UCSD-AML1 (cell line): Measurements from ENCODE around the gene UBE2B.

Source experiments
- DNase-seq: peaks from one replicate; lab custom pipeline; 2025; ENCODE audit not compliant: unreplicated experiment; lab: John Stamatoyannopoulos, UW

Gene UBE2B

GRCh38 chr5:134437340-134437846 lies 66.0 kb downstream of the UBE2B start:
- no peak for DNase-seq

DNA sequence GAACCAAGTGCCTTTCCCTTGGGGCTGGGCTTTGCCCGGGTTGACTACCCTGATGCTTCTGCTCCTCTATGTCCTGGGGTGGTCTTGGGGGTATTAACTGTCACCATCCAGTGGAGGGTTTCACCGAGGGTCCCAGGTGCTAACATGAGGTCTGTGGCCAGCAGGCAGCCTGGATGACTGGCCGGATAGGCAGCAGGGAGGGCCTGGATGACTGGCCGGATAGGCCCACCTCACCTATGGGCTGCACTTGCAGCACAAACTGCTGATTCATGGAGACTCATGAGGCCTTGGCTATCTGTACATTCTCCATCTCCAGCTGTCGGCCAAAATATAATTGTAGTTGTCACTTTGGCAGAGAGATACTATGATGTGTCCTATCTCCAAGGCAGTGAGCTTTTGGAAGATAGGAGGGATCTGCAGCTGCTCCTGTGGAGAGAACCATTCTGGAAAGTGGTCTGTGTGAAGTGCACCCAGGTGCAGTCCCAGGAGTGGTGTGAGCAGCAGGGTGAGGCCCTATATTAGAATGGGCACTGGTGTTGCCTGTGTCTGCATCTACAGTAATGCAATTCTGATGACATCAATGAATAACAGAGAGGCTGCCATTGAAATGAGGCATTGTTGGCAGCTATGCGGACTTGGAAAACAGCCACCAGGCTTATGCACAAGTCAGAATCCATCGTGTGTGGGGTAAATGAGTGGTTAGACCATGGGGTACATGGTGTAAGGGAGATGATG lies 66.6 kb downstream of the UBE2B start:
- DNase-seq, result no peak

- no peak for DNase-seq
Measured at GRCh38 chr5:134438721-134439123, 67.4 kb downstream of the UBE2B start.

GRCh38 chr5:134439210-134439654 lies 67.9 kb downstream of the UBE2B start:
- no peak for DNase-seq

- no peak for DNase-seq
Measured at GRCh38 chr5:134440201-134440755, 68.9 kb downstream of the UBE2B start.
